GM18520 (cell line): ENCODE data around the gene CD2.

Experiments
- ATAC-seq: cut with Tn5 transposase; IDR thresholded peaks from one replicate; pipeline ENCODE4 v1.9.1; 2021; ENCODE audit not compliant: unreplicated experiment

Gene CD2

DNA sequence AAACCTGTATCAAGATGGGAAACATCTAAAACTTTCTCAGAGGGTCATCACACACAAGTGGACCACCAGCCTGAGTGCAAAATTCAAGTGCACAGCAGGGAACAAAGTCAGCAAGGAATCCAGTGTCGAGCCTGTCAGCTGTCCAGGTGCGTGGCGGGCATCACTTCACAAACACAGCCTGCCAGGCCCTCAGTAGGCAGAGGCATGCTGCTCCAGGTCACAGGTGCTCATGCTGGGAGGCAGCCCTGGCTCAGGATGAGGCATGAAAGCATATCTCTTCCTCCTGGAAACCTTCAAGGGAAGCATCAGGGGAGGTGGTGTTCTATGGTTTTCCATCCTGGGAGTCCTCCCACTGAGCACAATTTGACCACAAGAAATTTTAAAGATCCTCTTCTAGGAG, 6.3 kb downstream of the CD2 start:
- ATAC-seq, result no peak

GRCh38 chr1:116760996-116761665, 6.9 kb downstream of the CD2 start:
- ATAC-seq, result no peak

DNA sequence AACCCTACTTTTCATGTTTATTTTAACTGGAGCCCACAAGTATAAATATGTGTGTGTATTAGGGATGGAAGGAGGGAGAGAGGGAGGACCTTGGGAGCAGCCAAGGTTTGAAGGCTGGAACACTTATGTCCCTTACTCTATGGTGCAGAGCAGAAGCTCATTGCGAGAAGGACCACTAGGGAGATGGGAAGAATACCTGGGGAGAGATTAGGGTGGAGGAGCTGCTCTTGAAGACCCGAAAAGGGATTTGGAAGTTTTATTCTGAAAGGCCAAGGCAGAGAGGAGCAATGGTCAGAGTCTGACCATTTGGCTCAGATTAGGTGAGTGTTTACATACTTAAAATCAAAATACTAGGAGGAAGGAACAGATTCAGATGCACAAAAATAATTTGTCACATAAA, 8.1 kb downstream of the CD2 start:
- ATAC-seq, result no peak

DNA sequence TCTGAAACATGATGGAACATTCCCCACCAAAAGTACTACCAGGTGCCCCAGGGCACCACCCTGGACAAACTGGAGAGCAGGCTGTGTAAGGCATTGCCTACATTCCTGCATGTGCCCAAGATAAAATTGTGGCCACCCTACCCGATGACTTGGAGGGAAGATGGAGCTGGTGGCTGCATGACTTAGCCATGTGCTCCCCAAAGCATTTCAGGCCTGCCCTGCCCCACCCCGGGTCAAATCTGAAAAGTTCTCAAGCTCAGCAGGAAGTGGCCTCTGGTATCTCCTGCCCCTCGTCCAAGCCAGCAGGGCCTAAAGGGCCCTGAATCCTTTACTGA, 8.5 kb downstream of the CD2 start:
- ATAC-seq, result no peak

DNA sequence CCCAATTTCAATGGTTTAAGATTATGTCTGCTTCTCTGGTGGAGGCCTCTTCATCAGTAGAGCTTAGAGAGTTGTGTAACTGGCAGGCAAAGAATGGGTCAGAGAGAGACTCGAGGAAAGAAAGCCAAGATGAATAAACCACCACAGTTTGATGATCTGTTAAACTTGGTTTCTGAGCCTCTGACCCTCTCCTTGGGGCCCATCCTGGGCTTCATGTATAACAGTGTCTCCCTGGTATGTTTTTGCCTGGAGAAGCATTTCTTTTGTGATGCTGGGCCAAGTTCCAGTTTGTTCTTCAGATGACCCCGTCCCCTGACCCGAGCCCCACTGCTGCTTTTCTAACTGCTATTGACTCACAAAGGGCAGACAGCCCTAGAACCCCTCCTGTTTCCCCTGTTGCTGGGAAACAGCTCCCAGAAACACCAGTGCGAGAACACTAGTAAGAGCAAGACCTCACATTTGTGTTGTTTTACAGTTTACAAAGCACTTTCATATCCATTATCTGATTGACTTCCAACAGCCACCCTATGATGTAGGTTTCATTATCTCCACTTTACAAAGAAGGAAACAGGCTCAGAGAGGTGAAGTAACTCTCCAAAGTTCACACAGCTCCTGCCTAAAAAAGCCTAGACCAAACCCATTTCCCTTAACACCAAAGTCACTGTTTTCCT, 9.0 kb downstream of the CD2 start:
- ATAC-seq, result no peak

- no peak for ATAC-seq
These were observed 9.7 kb downstream of the CD2 start for GRCh38 chr1:116763787-116764465.

DNA sequence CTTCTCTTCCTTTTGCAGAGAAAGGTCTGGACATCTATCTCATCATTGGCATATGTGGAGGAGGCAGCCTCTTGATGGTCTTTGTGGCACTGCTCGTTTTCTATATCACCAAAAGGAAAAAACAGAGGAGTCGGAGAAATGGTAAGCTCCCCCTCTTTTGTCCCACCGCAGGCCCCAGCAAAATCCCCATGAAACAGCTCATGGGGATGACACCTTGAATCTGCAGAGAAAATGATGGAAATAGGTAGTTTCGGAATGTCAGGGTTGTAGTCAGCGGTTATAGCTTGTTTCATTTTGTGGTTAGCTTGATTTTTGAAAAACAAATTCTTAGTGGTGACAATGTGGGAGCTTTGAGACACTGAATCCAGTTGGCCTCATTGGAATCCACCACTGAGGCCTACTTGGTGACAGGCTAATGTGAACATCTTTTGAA, 10.3 kb downstream of the CD2 start:
- no peak for ATAC-seq

DNA sequence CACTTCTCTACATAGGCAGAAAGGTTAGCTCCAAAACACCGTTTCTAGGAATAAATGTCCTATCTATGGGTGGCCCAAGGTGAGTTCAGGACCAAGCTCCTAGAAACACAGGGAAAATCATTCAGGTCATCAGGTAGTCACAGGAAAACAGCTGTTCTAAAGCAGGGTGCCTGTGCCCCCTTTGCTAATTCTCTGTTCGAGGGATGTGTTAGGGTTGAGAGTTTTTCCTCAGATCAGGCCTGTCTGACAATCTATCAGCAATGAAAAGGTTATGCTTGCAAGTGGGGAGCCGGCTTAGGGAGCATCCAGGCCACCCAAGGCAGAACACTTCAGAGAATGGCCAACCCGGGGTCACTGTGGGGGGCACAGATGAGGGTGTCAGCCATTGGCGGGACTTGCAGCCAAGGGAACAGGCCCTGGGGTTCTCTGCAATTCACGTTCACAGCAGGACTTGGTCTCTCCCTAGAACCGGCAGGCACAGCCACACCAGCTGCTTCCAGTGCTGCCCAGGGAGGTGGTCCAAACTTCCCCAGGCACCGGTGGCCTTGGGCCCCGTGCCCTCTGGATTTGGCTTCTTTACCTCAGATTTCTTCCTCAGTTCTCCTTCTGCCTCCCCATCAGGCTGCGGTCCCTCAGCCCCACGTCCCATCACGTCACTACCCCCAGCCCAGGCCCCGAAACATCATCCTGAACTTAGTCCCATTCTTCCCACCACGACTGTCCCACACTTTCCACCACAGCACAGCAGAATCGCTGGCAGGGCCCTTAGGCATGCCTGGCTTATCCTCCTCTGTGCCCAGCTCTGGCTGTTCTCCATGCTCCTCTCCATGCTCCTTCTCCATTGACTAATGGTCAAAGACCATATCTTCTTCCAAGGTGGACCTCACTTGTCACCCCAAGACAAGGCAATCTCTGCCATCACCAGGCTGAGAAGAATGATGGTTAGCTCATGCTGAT, 11.0 kb downstream of the CD2 start:
- no peak for ATAC-seq

DNA sequence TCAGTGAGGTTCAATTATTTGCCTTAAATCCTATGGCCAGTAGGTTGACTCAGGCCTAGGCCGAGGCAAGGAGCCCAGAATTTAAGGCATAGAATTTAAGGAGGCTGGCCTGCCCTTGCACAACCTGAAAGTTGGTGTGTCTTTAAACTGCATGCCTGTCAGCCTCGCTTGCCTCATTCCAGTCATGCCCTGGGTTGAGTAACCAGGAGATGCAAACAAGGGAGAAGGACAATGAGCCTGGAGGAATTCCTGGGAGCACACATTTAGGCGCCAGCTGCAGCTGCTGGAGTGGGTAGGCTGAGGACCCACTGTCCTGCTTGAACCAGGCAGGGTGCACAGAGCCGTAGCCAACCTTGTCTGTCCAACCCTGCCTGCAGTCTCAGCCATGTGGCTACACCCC, 11.7 kb downstream of the CD2 start:
- ATAC-seq, result no peak

DNA sequence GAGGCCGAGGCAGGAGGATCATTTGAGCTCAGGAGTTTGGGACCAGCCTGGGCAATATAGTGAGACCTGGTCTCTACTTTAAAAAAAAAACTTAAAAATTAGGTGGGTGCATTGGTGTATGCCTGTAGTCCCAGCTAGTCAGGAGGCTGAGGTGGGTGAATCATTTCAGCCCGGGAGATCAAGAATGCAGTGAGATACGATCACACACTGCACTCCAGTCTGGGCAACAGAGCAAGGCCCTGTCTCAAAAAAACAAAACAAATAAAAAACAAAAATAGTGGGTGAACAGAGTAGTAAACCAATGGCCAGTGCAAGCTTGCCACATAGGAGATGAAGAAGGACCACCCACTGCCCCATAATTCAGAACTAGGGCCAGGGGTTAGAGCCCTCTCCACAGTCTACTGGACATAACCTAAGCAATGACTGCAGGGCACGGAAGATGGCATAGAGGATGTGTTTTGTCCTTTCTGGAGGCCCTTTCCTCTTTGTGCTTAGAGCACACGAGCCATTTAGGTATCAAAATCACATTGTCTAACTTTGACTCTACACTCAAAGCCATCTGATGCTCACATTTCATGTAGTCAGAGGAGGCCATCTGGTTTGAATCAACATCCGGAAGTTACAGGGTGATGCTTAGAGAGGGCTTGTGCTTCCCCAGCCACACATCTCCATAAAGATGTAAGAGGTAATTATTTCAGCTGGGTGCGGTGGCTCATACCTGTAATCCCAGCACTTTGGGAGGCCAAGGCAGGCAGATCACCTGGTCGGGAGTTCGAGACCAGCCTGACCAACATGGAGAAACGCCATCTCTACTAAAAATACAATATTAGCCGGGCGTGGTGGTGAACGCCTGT, 12.6 kb downstream of the CD2 start:
- ATAC-seq, result no peak

GRCh38 chr1:116767782-116768382, 13.7 kb downstream of the CD2 start:
- ATAC-seq, result no peak

DNA sequence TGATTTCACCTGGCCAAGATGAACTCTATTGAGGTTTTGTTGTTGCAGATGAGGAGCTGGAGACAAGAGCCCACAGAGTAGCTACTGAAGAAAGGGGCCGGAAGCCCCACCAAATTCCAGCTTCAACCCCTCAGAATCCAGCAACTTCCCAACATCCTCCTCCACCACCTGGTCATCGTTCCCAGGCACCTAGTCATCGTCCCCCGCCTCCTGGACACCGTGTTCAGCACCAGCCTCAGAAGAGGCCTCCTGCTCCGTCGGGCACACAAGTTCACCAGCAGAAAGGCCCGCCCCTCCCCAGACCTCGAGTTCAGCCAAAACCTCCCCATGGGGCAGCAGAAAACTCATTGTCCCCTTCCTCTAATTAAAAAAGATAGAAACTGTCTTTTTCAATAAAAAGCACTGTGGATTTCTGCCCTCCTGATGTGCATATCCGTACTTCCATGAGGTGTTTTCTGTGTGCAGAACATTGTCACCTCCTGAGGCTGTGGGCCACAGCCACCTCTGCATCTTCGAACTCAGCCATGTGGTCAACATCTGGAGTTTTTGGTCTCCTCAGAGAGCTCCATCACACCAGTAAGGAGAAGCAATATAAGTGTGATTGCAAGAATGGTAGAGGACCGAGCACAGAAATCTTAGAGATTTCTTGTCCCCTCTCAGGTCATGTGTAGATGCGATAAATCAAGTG, 14.3 kb downstream of the CD2 start:
- ATAC-seq, result no peak

GRCh38 chr1:116769104-116769452, 14.8 kb downstream of the CD2 start:
- no peak for ATAC-seq

GRCh38 chr1:116769561-116769977, 15.3 kb downstream of the CD2 start:
- peak; percentile 63 for ATAC-seq

DNA sequence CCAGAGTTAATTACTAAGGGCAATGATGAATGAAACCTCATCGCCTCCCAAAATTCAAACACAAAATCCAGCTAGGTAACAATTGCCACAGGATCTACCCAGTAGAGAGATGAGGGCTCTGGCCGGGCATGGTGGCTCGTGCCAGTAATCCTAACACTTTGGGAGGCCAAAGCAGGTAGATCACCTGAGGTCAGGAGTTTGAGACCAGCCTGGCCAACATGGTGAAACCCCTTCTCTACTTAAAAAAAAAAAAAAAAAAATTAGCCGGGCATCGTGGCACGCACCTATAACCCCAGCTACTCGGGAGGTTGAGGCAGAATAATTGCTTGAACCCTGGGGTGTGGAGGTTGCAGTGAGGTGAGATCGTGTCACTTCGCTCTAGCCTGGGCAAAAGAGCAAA, 15.8 kb downstream of the CD2 start:
- no peak for ATAC-seq

GRCh38 chr1:116770625-116771024, 16.4 kb downstream of the CD2 start:
- ATAC-seq, result no peak

- no peak for ATAC-seq
These were observed 17.9 kb downstream of the CD2 start for GRCh38 chr1:116771997-116772647.

GRCh38 chr1:116772648-116773045, 18.4 kb downstream of the CD2 start:
- ATAC-seq, result no peak
